Erythroblast (primary cell): Measurements from ENCODE around the gene TM2D1.

Experiments used
- GATA1 ChIP-seq: IDR thresholded peaks from 2 replicates; pipeline ENCODE4 v1.6.1; 2011; ENCODE audit warnings: low read depth, mild to moderate bottlenecking, control low read depth, low read length, moderate library complexity
- POLR2A ChIP-seq: IDR thresholded peaks from 2 replicates; pipeline ENCODE4 v1.6.1; 2011; ENCODE audit warnings: mild to moderate bottlenecking, low read length

DNA sequence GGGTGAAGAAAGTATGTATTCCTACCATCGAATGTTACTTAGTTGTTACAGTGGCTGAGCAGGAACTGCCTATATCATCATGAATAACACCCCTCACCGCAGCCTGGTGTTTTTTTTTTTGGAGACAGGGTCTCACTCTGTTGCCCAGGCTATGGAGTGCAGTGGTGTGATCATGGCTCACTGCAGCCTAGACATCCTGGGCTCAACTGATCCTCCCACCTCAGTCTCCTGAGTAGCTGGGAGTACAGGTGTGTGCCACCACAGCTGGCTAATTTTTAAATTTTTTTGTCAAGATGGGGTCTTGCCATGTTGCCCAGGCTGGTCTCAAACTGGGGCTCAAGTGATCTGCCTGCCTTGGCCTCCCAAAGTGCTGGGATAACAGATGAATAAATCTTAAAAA, 24.6 kb upstream of the TM2D1 start:
- TF ChIP-seq POLR2A (no peak), GATA1 (no peak)
